A549 treated with dexamethasone at 1 μM for 4 hours (cell line): ENCODE results near the gene CCDC97. TPM values are rescaled to one million over a fixed set of nuclear protein-coding genes. Genes with fewer than 3 reads are reported as not detected.

Experiments used
- total RNA-seq: library from RNA; stranded (reverse); fragments of 200-300 nt; extraction: Qiagen RNA extraction; gene quantifications from 5 replicates; pipeline ENCODE4 v1.2.3, GENCODE V29; 2022

Gene CCDC97
- 29.4 to 46.1 TPM (median 43.0 TPM) in 5 replicates for total RNA-seq

GRCh38 chr19:41310033-41310831 is at the start of gene CCDC97:
TSS of gene CCDC97 (plus strand) at chr19:41310172. CDS start at chr19:41310311, 139 bp downstream.

GRCh38 chr19:41263850-41264580 is 46.0 kb upstream of the CCDC97 start, which contains the start of gene HNRNPUL1:
TSS of gene HNRNPUL1 (plus strand) at chr19:41264372. CDS start at chr19:41264504, 132 bp downstream.

GRCh38 chr19:41353466-41354342 is 43.7 kb downstream of the CCDC97 start, which contains the start of gene TGFB1:
TSS of gene TGFB1 (minus strand) at chr19:41353922. CDS start at chr19:41353044, 878 bp downstream.

GRCh38 chr19:41363753-41364523 is 54.0 kb downstream of the CCDC97 start, which contains the start of gene B9D2:
TSS of gene B9D2 (minus strand) at chr19:41364149. CDS start at chr19:41363519, 630 bp downstream.

Other genes starting within 250 kb of the CCDC97 start
- not detected in 5 replicates for gene CYP2A13, start 221.7 kb upstream of the CCDC97 start, total RNA-seq
- gene CYP2F1, start 195.7 kb upstream of the CCDC97 start, total RNA-seq = not detected in 5 replicates
- gene CYP2S1, start 117.0 kb upstream of the CCDC97 start, total RNA-seq = 16.1 to 27.3 TPM (median 23.6 TPM) in 5 replicates
- gene AXL, start 90.9 kb upstream of the CCDC97 start, total RNA-seq = 86.6 to 117 TPM (median 114 TPM) in 5 replicates
- gene HNRNPUL1, start 45.8 kb upstream of the CCDC97 start, total RNA-seq = 295 to 360 TPM (median 348 TPM) in 5 replicates
- gene TGFB1, start 43.8 kb downstream of the CCDC97 start, total RNA-seq = 108 to 165 TPM (median 162 TPM) in 5 replicates
- gene B9D2, start 54.0 kb downstream of the CCDC97 start, total RNA-seq = 23.3 to 27.5 TPM (median 25.3 TPM) in 5 replicates
- 2.8 to 6.3 TPM (median 5.0 TPM) in 5 replicates for gene TMEM91, start 66.4 kb downstream of the CCDC97 start, total RNA-seq
- 76.4 to 93.1 TPM (median 83.1 TPM) in 5 replicates for gene EXOSC5, start 87.2 kb downstream of the CCDC97 start, total RNA-seq
- 42.2 to 50.9 TPM (median 43.2 TPM) in 5 replicates for gene BCKDHA, start 87.6 kb downstream of the CCDC97 start, total RNA-seq
- gene B3GNT8, start 117.2 kb downstream of the CCDC97 start, total RNA-seq = 0.10 to 0.25 TPM (median 0.15 TPM) in 4 of 5 replicates, not detected in the other
- gene DMAC2, start 129.7 kb downstream of the CCDC97 start, total RNA-seq = 98.5 to 129 TPM (median 111 TPM) in 5 replicates
- gene ERICH4, start 133.0 kb downstream of the CCDC97 start, total RNA-seq = not detected in 5 replicates